Activated CD4-positive, alpha-beta T cell treated with anti-CD3 and anti-CD28 coated beads, Interleukin-2, amount 50 U/mL, for 4 hours (primary cell): ENCODE data around the gene POLK.
A peak's percentile ranks its signal among the peaks of the same experiment; 100 is the strongest.
"Not testable (repeated sequence)": the region's sequence is repeated elsewhere in the genome, so short reads cannot be mapped to it uniquely, and the experiment has no call there.

ENCODE experiments used
- DNase-seq, 2 experiments: peaks; one replicate each; pipeline ENCODE4 v3.0.0-alpha.2; 2020

The POLK gene

GRCh38 chr5:75552764-75553163, 41.1 kb downstream of the POLK start:
- DNase-seq, result no peak

- no peak for DNase-seq
Measured at GRCh38 chr5:75553358-75553757, 41.7 kb downstream of the POLK start.

GRCh38 chr5:75558221-75558620, 46.5 kb downstream of the POLK start:
- DNase-seq, result no peak

DNA sequence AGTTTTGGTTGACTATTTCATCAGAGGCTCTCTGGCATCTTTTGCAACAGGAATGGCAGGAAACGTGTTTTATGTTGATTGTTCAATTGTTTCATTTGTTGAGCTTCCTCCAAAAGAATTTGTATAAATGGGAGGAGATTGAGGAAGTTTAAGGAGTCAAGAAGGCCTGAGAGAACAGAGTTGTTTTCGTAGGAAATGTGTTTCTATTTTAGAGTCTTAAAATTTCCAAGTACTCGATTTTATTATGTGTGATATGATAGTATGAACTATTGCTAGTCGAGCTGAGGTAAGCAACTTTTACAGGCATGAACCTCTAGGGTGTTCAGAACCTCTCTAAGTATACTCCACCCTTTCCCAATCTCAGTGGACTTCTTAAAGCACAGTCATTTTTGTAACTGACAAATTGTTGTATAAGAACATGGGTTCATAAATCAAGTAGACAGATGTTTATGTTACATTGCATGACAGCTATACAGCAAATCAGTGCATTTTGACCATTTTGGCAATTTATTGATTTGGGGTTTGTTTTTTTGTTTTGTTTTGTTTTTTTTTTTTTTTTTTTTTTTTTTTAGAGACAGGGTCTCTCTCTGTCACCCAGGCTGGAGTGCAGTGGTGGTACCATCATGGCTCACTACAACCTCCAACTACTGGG, 47.4 kb downstream of the POLK start:
- DNase-seq, result no peak

DNA sequence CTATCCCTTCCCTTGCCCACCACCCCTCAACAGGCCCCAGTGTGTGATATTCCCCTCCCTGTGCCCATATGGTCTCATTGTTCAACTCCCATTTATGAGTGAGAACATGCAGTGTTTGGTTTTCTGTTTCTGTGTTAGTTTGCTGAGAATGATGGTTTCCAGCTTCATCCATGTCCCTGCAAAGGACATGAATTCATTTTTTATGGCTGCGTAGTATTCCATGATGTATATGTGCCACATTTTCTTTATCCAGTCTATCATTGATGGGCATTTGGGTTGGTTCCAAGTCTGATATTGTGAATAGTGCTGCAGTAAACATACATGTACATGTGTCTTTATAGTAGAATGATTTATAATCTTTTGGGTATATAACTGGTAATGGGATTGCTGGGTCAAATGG, 49.0 kb downstream of the POLK start:
- not testable (repeated sequence) for DNase-seq

- not testable (repeated sequence) for DNase-seq
Measured at GRCh38 chr5:75565991-75566709, 54.5 kb downstream of the POLK start.

GRCh38 chr5:75566710-75567309, 55.1 kb downstream of the POLK start:
- DNase-seq, result peak; percentile 23 to 28

GRCh38 chr5:75567710-75568109, 56.0 kb downstream of the POLK start:
- no peak for DNase-seq

DNA sequence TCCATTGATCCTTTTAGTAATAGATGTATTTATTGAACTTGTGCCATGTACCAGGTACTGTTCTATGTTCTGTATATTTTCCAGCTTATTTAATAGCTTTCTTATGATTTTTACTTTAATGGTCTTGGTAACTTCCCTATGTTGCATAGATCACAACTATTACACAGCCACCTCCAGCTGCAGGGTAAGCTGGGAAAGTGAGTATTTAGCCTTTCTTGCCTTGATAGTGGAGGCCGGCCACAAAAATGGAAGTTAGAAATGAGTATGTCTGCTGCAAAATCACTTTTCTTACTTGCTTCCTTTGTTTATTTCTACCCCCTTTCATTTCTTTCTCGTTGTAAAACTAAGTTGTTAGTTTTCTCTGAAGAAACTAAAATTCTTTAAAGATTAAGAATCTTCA, 56.5 kb downstream of the POLK start:
- no peak for DNase-seq

- no peak for DNase-seq
Measured at GRCh38 chr5:75571547-75571946, 59.9 kb downstream of the POLK start.

- DNase-seq, result no peak
Measured at GRCh38 chr5:75574791-75575190, 63.1 kb downstream of the POLK start.

GRCh38 chr5:75578280-75578679, 66.6 kb downstream of the POLK start:
- DNase-seq, result not testable (repeated sequence)

- DNase-seq, result no peak
Measured at GRCh38 chr5:75584641-75585040, 73.0 kb downstream of the POLK start.

GRCh38 chr5:75588666-75589065, 77.0 kb downstream of the POLK start:
- no peak for DNase-seq

DNA sequence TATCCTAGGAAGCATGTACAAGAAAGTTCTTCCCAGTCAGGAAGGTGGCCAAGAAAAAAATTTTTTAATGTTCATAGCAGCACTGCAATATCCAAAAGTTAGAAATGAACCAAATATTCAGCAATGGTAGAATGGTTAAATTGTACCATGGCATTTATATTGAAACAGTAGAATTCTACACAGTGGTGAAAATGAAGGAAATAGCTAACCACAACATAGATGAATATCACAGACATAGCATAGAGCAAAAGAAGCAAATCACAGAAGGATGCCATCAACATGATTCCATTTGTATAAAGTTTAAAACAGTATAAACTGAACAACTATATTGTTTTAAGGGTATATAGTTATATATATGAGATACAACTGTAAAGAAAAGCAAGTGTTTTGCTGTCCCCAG, 88.8 kb downstream of the POLK start:
- DNase-seq, result no peak

GRCh38 chr5:75601567-75601966, 89.9 kb downstream of the POLK start:
- DNase-seq, result no peak

GRCh38 chr5:75601996-75602395, 90.3 kb downstream of the POLK start:
- no peak for DNase-seq

GRCh38 chr5:75603371-75603770, 91.7 kb downstream of the POLK start:
- no peak for DNase-seq

DNA sequence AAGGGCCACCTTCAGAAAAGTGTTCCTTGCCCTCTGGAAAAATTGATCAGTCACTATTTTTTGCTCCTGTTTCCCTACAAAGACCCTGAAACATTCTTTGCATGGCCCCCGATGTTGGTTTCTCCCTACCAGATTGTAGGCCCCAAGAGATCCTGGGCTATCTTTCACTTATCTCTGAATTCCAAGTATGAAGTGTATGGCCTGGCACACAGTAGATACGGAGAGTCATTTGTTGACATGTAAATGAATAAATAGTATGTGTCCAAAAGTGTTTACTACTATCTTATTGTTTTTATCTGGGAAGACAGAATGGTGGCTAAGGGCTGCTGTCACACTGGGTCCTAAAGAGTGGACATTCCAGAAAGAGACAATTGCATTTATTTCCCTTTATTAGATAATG, 92.1 kb downstream of the POLK start:
- no peak for DNase-seq

DNA sequence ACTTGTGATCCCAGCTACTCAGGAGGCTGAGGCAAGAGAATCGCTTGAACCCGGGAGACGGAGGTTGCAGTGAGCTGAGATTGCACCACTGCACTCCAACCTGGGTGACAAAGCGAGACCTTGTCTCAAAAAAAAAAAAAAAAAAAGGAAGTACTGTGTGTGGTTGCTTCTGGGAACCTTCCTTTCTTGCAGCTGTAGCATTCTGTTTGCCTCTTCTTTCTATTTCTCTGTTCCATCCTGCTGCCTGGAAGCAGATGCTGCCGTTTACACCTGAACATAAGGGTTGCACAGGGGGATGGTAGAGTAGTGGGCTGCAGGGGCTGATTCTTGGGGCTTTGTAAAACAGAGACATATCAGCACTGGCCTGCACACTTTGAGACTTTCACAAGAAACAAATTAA, 95.7 kb downstream of the POLK start:
- not testable (repeated sequence) for DNase-seq

DNA sequence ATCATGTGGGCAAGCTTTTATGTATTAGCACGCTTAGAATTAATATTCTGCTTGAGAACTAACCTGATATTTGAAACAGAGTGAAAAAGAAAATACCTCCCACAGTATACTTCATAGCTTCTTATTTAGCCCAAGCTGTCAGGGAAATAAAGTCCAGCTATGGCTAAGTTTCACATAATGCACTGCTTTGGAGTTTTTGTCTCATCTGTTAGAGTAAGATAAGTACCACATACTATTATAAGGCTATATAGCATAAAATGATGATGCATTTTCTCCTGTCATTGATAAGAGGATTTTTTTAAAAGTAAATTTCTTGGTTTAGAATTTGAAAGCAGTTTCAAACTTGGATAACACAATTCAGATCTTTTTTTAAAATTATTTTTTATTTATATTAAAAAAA, 97.2 kb downstream of the POLK start:
- DNase-seq, result no peak

DNA sequence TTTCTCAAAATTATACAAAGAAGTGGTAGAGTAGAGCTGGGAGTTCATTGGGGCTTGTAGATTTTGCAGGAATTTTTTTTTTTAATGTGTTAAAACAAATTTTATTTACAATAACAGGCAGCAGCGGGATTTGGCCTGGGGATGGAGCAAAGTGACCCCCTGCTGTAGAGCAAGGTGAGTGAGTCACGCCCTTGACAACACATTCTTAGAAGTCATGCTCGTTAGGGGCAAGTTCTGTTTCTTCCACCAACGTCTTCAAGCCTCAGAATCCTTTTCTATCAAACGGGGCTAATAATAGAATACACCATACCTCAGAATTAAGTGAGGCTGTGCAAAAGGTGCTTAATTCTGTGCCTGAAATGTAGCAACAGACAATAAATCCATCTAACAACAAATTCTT, 98.5 kb downstream of the POLK start:
- no peak for DNase-seq

- DNase-seq, result not testable (repeated sequence)
Measured at GRCh38 chr5:75610859-75611310, 99.2 kb downstream of the POLK start.
